ENCODE data around the gene PITPNM2.

The PITPNM2 gene

DNA sequence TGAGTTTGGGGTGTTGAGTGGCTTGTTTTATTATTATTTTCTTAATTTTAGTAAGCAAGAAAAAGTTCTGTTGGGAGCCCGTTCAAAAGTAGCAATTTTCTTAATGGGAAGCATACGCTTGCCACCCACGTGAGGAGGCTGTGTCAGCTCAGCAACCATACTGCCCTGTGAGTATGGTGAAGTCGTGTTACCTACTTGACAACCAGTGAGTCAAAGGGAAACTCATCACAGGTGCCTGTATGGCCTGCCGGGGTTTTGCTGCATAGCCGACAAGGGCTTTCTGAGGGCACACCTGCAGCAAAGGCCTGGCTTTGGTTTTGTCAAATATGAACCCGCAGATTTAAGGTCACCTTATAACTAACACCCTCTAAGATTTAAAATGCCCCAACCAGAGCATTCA is 31.1 kb downstream of the PITPNM2 start:
- no peak overlapping the region for H3K27ac ChIP-seq (replicated peaks)
- DNase-seq (ENCODE audit: low read depth in 1 of 2, low spot score in 1 of 2), result no peak
- TF ChIP-seq, protein P1, sequence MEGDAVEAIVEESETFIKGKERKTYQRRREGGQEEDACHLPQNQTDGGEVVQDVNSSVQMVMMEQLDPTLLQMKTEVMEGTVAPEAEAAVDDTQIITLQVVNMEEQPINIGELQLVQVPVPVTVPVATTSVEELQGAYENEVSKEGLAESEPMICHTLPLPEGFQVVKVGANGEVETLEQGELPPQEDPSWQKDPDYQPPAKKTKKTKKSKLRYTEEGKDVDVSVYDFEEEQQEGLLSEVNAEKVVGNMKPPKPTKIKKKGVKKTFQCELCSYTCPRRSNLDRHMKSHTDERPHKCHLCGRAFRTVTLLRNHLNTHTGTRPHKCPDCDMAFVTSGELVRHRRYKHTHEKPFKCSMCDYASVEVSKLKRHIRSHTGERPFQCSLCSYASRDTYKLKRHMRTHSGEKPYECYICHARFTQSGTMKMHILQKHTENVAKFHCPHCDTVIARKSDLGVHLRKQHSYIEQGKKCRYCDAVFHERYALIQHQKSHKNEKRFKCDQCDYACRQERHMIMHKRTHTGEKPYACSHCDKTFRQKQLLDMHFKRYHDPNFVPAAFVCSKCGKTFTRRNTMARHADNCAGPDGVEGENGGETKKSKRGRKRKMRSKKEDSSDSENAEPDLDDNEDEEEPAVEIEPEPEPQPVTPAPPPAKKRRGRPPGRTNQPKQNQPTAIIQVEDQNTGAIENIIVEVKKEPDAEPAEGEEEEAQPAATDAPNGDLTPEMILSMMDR (IDR thresholded peaks at IDR 0.05; ENCODE audit: insufficient read depth, low read length), result no peak
- no peak for TF ChIP-seq GABPA (IDR thresholded peaks at IDR 0.05; ENCODE audit: low read depth)
- TF ChIP-seq POLR2AphosphoS5 (IDR thresholded peaks at IDR 0.05; ENCODE audit: low read depth), result no peak
- no peak for TF ChIP-seq REST (IDR thresholded peaks at IDR 0.05; ENCODE audit: insufficient replicate concordance, low read depth)
- no peak for TF ChIP-seq SPI1 (IDR thresholded peaks at IDR 0.05; ENCODE audit: borderline replicate concordance, low read depth)

DNA sequence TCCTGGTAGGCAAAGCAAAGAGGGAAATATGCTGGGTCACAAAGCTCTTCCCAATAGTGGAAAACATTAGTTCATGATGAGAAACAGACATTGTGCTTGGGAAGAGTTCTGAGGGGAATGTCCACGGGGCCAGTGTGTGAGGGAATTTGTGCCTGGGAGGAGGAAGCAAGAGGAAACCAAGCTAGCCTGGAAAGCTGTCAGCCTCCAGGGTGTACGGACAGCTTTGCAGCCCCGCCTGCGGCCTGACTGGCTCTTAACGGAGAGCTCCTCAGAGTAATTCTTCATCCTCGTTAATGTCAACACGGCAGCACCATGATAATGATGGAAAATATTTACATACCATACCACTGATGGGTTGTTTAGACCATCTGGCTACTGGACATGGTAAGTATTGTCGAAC is 32.4 kb downstream of the PITPNM2 start:
- TF ChIP-seq SPI1 (IDR thresholded peaks at IDR 0.05; ENCODE audit: borderline replicate concordance, low read depth) (no peak), POLR2AphosphoS5 (IDR thresholded peaks at IDR 0.05; ENCODE audit: low read depth) (no peak), GABPA (IDR thresholded peaks at IDR 0.05; ENCODE audit: low read depth) (no peak), REST (IDR thresholded peaks at IDR 0.05; ENCODE audit: insufficient replicate concordance, low read depth) (no peak)
- TF ChIP-seq, protein P1 (IDR thresholded peaks at IDR 0.05; ENCODE audit: insufficient read depth, low read length), result no peak
- H3K4me3 ChIP-seq (replicated peaks; ENCODE audit: insufficient read depth, low read length), result no peak overlapping the region
- no peak for DNase-seq (ENCODE audit: low read depth in 1 of 2, low spot score in 1 of 2)

More for the DNA sequence above, 31.1 kb downstream of the PITPNM2 start:
- Histone ChIP-seq H3K27me3 (ENCODE audit: insufficient read depth, poor library complexity, severe bottlenecking) (no peaks in the 10 kb centered on the region), H3K4me3 (replicated peaks; ENCODE audit: insufficient read depth, low read length) (no peak overlapping the region)

DNA sequence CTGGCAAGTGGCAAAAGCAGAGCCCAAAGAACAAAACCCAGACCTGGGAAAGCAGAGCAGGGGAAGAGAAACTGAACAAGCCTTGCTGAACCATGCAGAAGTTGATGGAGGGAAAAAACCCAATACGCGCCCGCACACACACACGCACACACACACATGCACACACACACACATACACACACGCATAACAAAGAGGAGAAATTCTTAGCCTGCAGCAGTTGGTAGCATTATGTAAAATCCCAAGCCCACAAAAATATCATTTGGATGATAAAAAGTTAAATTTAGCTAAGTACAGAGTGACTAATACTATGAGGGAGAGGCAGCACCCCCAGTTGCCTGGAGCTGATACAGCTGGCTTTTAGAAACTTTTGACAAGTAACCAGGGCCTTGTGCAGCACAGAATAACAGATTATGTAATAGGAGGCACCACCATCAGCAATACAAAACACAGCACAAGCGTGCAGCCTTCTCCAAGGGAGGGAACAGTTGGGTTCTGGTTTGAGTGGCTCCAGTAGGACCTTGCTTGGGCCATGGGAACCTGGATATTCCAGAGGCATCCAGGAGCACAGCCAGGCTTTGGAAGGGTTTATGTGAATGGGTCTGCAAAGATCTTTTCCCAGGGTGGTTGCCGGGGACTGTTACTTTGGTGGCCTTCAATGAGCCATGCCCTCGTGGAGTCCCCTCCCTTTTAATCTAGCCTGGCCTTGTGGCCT is 35.3 kb downstream of the PITPNM2 start:
- DNase-seq (ENCODE audit: low read depth in 1 of 2, low spot score in 1 of 2), result no peak
- H3K4me3 ChIP-seq (replicated peaks; ENCODE audit: insufficient read depth, low read length), result no peak overlapping the region
- TF ChIP-seq POLR2AphosphoS5 (IDR thresholded peaks at IDR 0.05; ENCODE audit: low read depth), result no peak
- TF ChIP-seq REST (IDR thresholded peaks at IDR 0.05; ENCODE audit: insufficient replicate concordance, low read depth), result no peak
- no peak for TF ChIP-seq SPI1 (IDR thresholded peaks at IDR 0.05; ENCODE audit: borderline replicate concordance, low read depth)
- TF ChIP-seq, protein P1 (IDR thresholded peaks at IDR 0.05; ENCODE audit: insufficient read depth, low read length), result no peak
- TF ChIP-seq GABPA (IDR thresholded peaks at IDR 0.05; ENCODE audit: low read depth), result no peak
- H3K27me3 ChIP-seq (ENCODE audit: insufficient read depth, poor library complexity, severe bottlenecking), result no peaks in the 10 kb centered on the region
- no peak overlapping the region for H3K27ac ChIP-seq (replicated peaks)

More for the DNA sequence above, 32.4 kb downstream of the PITPNM2 start:
- Histone ChIP-seq H3K27me3 (ENCODE audit: insufficient read depth, poor library complexity, severe bottlenecking) (no peaks in the 10 kb centered on the region), H3K27ac (replicated peaks) (no peak overlapping the region)
